NCI-H2081 (cell line): ENCODE results near the gene CREB3L1.

Experiments
- DNase-seq, 2 experiments: peaks; one replicate each; lab custom pipeline; 2025; lab: John Stamatoyannopoulos, UW

The CREB3L1 gene

GRCh38 chr11:46272816-46273427 is 4.5 kb upstream of the CREB3L1 start:
- no peak for DNase-seq

GRCh38 chr11:46273511-46274205 is 3.8 kb upstream of the CREB3L1 start:
- peak; percentile 28 to 69 for DNase-seq

GRCh38 chr11:46275964-46276641 is 1.4 kb upstream of the CREB3L1 start:
- DNase-seq = no peak

- no peak for DNase-seq
Measured at GRCh38 chr11:46277313-46277621, 195 bp upstream of the CREB3L1 start.

DNA sequence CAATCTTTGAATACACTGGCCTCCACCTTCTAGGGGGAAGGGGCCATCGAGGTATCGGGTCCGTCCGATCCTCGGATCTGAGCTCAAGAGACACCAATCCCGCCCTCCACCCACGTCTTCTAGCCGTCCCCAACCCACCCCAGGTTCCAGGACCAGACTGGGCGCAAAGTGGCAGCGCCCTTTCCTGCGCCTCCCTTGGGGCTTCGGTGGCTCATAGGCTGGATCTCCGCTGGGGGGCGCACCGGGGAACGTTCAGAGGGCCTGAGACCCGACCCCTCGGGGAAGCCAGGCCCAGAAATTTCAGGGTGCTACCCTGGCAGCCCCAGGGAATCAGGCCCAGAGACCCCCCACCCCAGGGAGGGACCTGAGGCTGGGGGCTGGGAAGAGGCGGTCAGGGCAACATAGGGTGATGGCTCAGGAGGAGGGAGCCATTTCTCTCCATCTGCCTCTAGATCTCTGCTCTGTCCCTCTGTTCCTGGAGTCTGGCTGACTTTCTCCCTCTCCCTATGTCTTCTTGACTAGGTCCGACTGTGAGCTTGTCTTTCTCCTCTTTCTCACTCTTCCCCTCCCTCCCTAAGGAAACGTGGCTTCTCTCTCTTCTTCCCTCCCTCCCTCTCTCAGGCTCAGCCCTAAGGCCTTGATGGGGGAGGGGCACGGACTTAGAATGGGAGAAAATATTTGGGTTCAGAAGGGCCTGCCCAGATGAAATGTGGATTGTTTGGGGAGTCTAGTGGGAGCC is 1.1 kb downstream of the CREB3L1 start:
- no peak for DNase-seq

DNA sequence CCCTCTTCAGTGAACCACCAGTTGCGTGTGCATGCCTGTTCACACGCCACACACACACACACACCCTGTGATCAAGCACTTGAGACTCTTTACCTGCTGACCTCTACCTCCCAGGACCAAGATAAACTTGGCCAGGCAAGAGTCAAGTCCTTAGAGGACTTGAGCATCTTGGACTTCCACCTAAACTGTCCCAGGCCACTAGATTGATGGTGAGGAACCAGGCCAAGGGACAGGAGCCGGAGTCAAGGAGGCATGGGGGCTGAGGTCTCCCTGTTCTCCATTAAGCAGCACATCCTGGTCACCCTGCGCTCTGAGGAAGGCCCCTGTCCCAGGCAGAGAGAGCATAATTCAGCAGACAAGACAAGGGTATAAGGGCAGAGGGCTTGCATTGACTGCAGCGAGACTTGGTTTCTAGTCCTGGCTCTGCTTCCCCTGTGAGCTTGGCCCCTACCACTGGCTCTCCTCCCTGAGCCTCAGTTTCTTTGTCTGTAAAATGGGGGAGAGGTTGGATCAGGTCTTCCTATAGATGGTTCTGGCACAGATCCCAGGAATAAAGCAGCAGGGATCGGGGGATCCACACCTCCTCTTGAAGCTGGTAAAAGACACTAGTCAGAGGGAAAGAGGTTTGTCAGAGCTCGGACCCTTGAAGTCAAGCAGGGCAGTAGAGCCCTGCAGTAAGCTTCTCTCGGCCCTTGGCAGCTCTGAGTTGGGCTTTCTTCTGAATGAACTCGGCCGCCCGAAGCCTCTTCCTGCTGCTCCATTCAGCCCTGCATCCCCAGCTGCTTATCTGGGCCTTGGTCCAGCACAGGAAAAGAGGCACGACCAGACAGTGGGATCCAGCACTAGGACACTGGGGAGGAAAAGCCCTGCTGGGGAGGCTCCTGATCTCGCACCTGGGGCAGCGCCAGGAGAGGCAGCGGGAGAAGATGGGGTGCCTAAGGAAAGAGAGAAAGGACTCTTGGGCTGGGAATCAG is 2.0 kb downstream of the CREB3L1 start:
- DNase-seq = peak; percentile 74 to 89

DNA sequence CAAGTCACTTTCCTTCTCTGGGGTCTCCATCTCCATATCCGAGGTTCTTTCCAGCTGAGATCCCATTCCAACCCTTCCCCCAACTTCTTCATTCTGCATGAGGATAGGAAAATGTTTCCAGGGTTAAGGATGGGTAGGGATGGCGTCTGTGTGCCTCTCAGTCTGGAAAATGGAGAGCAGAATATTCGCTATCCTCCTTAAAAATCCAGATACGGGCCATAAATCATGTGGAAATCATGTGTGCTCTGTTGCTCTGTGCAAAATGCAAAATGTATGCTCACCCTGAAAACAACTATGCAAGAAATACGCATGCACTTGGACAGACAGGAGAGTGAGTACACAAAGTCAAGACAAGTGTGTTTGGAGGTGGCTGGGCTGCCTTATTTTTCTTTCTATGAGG is 3.2 kb downstream of the CREB3L1 start:
- DNase-seq = no peak

- DNase-seq = peak in 1 of 2 experiments; percentile 19
Measured at GRCh38 chr11:46281371-46281831, 3.9 kb downstream of the CREB3L1 start.

DNA sequence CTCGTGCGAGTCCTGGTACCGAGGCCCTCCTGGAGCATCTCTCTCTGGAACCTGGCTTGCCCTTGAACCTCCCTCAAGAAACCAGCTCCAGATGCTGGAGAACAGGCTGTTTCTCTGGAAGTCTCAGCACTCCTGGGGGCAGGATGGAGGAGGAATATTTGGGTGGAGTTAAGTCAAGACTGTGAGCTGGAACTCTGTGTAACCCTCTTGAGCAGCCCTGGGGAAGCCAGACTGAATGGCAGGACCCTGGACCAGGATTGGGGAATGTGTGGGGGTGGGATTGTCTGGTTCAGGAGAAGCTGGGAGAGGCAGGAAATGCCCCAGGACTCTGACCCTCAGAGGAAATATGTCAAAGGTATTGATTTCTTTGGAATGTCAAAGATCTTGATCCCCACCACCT is 7.7 kb downstream of the CREB3L1 start:
- DNase-seq = no peak

DNA sequence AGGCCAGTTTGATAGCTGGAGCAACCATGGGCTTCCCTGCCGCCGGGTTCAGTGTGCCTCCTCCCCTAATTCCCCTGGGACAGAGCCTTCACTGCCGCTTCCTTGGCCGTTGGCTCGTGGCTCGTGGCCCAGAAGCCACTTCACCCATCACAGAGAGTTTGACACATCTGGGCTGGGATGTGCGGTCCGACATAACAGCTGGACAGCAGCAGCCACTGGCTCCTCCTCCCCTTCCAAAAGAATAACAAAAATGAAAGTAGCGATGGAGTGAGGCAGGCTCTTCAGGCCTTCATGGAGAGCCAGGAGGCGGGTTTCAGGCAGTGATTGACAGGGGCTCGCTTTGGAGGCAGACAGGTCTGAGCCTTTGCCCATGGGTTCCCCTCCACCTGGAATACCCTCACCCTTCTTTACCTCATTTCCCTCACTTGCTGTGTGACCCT is 8.2 kb downstream of the CREB3L1 start:
- DNase-seq = no peak

DNA sequence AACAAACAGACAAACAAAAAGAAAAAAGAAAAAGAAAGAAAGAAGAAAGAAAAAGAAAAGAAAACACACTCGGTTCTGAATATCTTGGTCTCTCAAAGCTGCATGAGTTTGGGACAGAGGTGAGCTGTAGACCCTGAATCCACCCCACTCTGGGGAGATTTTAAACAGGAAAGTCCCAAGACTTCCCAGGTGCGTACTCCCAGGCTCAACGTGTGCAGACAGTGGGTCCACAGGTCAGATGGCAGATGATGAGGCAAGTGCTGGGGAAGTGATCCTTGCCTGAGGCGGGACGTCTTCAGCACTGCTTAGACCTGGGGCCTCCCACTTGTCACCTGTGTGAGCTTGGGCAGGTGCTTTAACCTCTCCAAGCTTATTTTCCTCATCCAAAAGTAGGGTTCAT is 9.3 kb downstream of the CREB3L1 start:
- DNase-seq = no peak

DNA sequence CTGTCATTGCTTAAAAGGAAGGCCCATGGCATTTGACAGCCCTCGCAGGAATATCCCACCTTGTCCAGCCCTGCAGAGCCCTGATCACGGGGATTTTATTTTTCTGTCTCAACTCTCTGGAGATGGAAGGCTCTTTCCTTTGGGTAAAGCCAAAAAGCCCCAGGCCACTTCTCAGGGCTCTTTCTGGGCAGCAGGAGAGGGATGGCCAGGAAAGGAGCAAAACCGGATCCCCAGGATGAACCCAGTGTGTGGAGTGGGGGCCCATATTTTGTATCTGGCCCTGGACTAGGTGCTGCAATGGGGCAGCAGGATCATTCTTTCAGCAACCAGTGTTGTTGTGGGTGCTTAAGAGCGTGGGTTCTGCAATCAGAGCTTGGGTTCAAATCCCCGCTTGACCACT is 11.0 kb downstream of the CREB3L1 start:
- no peak for DNase-seq

DNA sequence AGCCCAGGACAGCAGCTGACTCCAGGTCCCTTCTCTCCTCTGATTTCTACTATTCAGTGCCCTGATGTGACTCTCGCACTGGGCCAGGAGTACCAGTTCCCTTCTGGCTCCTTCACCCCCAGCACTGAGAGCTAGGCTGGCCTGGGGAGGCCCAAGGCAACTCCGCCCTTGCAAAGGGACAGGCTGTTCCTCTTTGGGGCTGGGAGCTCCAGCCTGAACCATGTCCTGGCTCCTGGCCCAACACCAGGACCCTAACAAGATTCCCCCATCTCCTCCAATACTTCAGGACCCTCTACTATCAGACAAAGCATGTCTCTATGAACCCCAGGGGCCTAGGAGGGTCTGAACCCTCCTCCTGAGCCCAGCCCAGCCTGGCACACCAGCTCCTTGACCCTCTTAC is 12.5 kb downstream of the CREB3L1 start:
- no peak for DNase-seq

DNA sequence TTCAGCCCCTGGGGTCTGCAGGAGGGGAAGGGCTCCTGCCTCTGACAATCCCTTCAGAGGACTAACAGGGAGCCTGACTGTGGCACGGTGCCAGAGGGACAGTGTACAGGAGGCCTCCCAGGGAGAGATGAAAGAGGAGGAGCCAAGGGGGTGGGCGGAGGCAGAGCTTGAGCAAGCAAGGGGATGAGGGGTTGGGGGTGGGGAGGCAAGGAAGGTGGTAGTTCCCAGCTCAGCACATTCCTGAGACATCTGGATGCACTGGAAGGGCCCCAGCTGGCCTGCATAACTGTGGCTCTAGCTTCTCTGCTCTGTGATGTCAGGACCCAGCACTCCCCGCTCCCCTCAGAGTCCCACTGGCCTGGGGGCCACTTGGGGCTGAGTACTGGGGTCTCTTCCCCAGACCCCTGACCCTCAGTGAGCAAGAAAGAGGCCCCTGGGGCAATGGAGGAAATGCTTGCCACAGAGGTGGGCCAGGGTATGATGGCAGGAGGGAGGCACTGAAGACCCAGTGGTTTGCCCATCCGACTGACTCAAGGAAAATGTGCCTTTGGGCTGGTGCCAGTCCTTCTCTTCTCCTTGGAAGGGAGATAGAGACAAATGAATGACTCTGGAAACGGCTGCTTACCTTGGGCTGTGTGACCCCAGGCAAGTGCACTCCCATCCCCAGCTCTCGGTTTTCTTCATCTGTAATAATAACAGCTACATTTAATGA is 13.3 kb downstream of the CREB3L1 start:
- DNase-seq = no peak

- no peak for DNase-seq
Measured at GRCh38 chr11:46291441-46292150, 14.1 kb downstream of the CREB3L1 start.

- no peak for DNase-seq
Measured at GRCh38 chr11:46293066-46293465, 15.6 kb downstream of the CREB3L1 start.

- no peak for DNase-seq
Measured at GRCh38 chr11:46293641-46294103, 16.2 kb downstream of the CREB3L1 start.

- DNase-seq = no peak
Measured at GRCh38 chr11:46294365-46295309, 17.2 kb downstream of the CREB3L1 start.
